ENCODE results near the gene TRAPPC2L. TPM values are rescaled to one million over a fixed set of nuclear protein-coding genes. Genes with fewer than 3 reads are reported as not detected.

TRAPPC2L gene
- total and polyA plus RNA-seq, 2 donors (not counting 1 experiment from before 2014, with no cell fraction given): 33.5 to 65.1 TPM

DNA sequence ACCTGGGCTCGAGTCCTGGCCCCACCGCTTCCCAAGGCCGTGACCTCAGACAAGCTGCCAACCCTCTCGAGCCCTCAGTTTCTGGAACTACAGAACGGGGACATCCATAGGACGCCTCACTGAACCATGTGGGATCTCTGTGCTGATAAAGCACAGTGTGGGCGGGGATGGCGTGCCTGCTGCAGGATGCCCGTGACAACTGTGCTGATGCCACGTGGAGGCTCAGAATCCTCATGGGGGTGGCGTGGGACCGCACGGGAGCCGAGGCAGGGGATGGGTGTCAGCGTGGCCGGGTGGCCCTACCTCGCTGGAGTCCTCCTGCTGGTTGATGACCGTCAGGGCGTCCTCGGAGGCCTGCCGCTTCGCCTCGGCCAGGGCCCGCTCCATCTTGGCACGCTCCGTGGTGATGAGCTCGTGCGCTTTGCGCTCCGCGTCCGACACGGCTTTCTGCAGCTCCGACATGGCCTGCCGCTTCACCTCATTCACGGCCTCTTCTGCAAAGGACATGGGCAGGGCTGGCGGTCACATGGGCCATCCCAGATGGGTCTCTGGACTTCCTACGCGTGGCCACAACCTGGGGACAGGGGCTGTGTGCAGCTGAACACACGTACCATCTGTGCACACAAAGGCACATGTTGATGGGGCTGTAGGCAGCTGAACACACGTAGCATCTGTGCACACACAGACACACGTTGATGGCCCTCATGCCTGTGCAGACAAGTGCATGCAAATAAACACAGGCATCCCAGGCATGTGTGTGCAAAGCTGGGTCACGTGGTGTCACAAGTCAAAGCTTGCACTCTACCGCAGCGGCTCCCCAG, 22.2 kb downstream of the TRAPPC2L start:
- 96% methylated on average over 45 of the region's 45 CpGs for WGBS (ENCODE audit: insufficient coverage)
- POLR2A ChIA-PET: no interaction called here

DNA sequence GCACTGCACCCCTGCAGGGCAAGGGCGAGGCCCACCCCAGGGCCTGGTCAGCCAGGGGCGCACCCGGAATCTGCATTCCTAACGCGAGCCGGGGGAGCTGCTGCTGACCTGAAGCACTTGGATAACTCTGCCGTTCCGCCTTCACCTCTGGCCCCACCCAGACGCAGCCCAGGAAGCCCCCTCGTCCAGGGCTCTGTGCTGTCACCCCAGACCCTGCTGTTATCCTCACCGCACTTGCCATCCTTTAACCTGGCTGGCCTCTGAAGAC, 22.8 kb downstream of the TRAPPC2L start:
- Histone ChIP-seq H2AFZ (ENCODE audit: insufficient read depth, low read depth, low read length, poor library complexity, severe bottlenecking) (no peak overlapping the region), H3K4me2 (replicated peaks; ENCODE audit: low read depth, low read length, poor library complexity, severe bottlenecking) (no peak overlapping the region), H4K20me1 (ENCODE audit: control insufficient read depth, insufficient read depth, low read length, poor library complexity, severe bottlenecking) (peaks cover 90% of the 10 kb centered on the region), H3K79me2 (ENCODE audit: control insufficient read depth, insufficient read depth, low read length) (no peaks in the 10 kb centered on the region), H3K27me3 (replicated peaks in 1 of 4; ENCODE audit: control extremely low read depth in 1 of 4, control insufficient read depth in 3 of 4, insufficient read depth in 4 of 4, low read length in 3 of 4) (no peaks in the 10 kb centered on the region), H3K9me3 (ENCODE audit: control extremely low read depth in 1 of 3, control insufficient read depth in 2 of 3, insufficient read depth in 1 of 3, low read length in 2 of 3) (peaks cover 0 to 18% (median 0%) of the 10 kb centered on the region in 3 donors), H3K27ac (ENCODE audit: low read length in 2 of 2) (no peak overlapping the region), H3K9ac (ENCODE audit: low read length) (no peak overlapping the region), H3K36me3 (replicated peaks in 1 of 2; ENCODE audit: control extremely low read depth in 1 of 2, control insufficient read depth in 1 of 2, extremely low read depth in 1 of 2, insufficient read depth in 2 of 2, low read length in 1 of 2) (peaks cover 0 to 72% of the 10 kb centered on the region in 2 experiments), H3K4me3 (ENCODE audit: control extremely low read depth in 1 of 5, extremely low read depth in 1 of 5, insufficient read depth in 1 of 5, low read depth in 2 of 5, low read length in 4 of 5) (no peak overlapping the region), H3K4me1 (ENCODE audit: control insufficient read depth in 2 of 2, insufficient read depth in 2 of 2, low read length in 2 of 2) (peaks cover 0 to 8% of the 10 kb centered on the region in 2 donors)
- H3K27ac Mint-ChIP-seq: no peak overlapping the region
- DNase-seq: no peak
- no peaks in the 10 kb centered on the region for H3K27me3 Mint-ChIP-seq
- H3K9me3 Mint-ChIP-seq (ENCODE audit: insufficient read depth): no peaks in the 10 kb centered on the region
- H3K4me3 Mint-ChIP-seq: no peak overlapping the region
- ChIA-PET POLR2A (no interaction called here), CTCF (no interaction called here)
- H3K4me1 Mint-ChIP-seq: peaks cover 6% of the 10 kb centered on the region
- no peak for TF ChIP-seq EZH2 (IDR thresholded peaks at IDR 0.05; ENCODE audit: borderline replicate concordance, insufficient read depth, low read depth, low read length, poor library complexity, severe bottlenecking)
- TF ChIP-seq, protein P1, sequence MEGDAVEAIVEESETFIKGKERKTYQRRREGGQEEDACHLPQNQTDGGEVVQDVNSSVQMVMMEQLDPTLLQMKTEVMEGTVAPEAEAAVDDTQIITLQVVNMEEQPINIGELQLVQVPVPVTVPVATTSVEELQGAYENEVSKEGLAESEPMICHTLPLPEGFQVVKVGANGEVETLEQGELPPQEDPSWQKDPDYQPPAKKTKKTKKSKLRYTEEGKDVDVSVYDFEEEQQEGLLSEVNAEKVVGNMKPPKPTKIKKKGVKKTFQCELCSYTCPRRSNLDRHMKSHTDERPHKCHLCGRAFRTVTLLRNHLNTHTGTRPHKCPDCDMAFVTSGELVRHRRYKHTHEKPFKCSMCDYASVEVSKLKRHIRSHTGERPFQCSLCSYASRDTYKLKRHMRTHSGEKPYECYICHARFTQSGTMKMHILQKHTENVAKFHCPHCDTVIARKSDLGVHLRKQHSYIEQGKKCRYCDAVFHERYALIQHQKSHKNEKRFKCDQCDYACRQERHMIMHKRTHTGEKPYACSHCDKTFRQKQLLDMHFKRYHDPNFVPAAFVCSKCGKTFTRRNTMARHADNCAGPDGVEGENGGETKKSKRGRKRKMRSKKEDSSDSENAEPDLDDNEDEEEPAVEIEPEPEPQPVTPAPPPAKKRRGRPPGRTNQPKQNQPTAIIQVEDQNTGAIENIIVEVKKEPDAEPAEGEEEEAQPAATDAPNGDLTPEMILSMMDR (IDR thresholded peaks at IDR 0.05): no peak
- ATAC-seq (ENCODE audit: low read depth): no peak
- WGBS (ENCODE audit: insufficient coverage): 95% methylated on average over 11 of the region's 11 CpGs
- intact Hi-C loops (cut with micrococcal nuclease): no loop called here

More for the DNA sequence above, 22.2 kb downstream of the TRAPPC2L start:
- Histone ChIP-seq H3K4me2 (replicated peaks; ENCODE audit: low read depth, low read length, poor library complexity, severe bottlenecking) (no peak overlapping the region), H3K9me3 (ENCODE audit: control extremely low read depth in 1 of 3, control insufficient read depth in 2 of 3, insufficient read depth in 1 of 3, low read length in 2 of 3) (peaks cover 0 to 20% (median 0%) of the 10 kb centered on the region in 3 donors), H3K9ac (ENCODE audit: low read length) (no peak overlapping the region), H4K20me1 (ENCODE audit: control insufficient read depth, insufficient read depth, low read length, poor library complexity, severe bottlenecking) (peaks cover 90% of the 10 kb centered on the region), H2AFZ (ENCODE audit: insufficient read depth, low read depth, low read length, poor library complexity, severe bottlenecking) (no peak overlapping the region), H3K79me2 (ENCODE audit: control insufficient read depth, insufficient read depth, low read length) (no peaks in the 10 kb centered on the region), H3K4me3 (ENCODE audit: control extremely low read depth in 1 of 5, extremely low read depth in 1 of 5, insufficient read depth in 1 of 5, low read depth in 2 of 5, low read length in 4 of 5) (no peak overlapping the region), H3K27ac (ENCODE audit: low read length in 2 of 2) (no peak overlapping the region), H3K27me3 (replicated peaks in 1 of 4; ENCODE audit: control extremely low read depth in 1 of 4, control insufficient read depth in 3 of 4, insufficient read depth in 4 of 4, low read length in 3 of 4) (no peaks in the 10 kb centered on the region), H3K36me3 (replicated peaks in 1 of 2; ENCODE audit: control extremely low read depth in 1 of 2, control insufficient read depth in 1 of 2, extremely low read depth in 1 of 2, insufficient read depth in 2 of 2, low read length in 1 of 2) (peaks cover 0 to 72% of the 10 kb centered on the region in 2 experiments), H3K4me1 (ENCODE audit: control insufficient read depth in 2 of 2, insufficient read depth in 2 of 2, low read length in 2 of 2) (peaks cover 0 to 8% of the 10 kb centered on the region in 2 donors)
- DNase-seq (no peak), ATAC-seq (ENCODE audit: low read depth) (no peak)
- H3K27ac Mint-ChIP-seq: no peak overlapping the region
- intact Hi-C loops (cut with micrococcal nuclease): no loop called here
- peaks cover 6% of the 10 kb centered on the region for H3K4me1 Mint-ChIP-seq
- H3K27me3 Mint-ChIP-seq: no peaks in the 10 kb centered on the region
- CTCF ChIA-PET: no interaction called here
- TF ChIP-seq, protein P1 (IDR thresholded peaks at IDR 0.05): no peak
- no peak for TF ChIP-seq EZH2 (IDR thresholded peaks at IDR 0.05; ENCODE audit: borderline replicate concordance, insufficient read depth, low read depth, low read length, poor library complexity, severe bottlenecking)
- no peak overlapping the region for H3K4me3 Mint-ChIP-seq
- no peaks in the 10 kb centered on the region for H3K9me3 Mint-ChIP-seq (ENCODE audit: insufficient read depth)
